Keratinocyte (primary cell): ENCODE measurements around the gene CC2D1B.

Experiments used
- EZH2 ChIP-seq: IDR thresholded peaks from one replicate; pipeline ENCODE4 v1.6.1; 2012; ENCODE audit warnings: inconsistent platforms, mild to moderate bottlenecking, low read length, moderate library complexity
- TF ChIP-seq, protein P1 (sequence below), 3 experiments: IDR thresholded peaks in 1 of 3; conservative IDR thresholded peaks in 1 of 3; optimal IDR thresholded peaks in 1 of 3; 2 replicates in 2 of 3; 3 replicates in 1 of 3; pipeline versions ENCODE3 to v1.5.1; 2011; ENCODE audit warnings: low read length in 3 of 3, mild to moderate bottlenecking in 3 of 3, moderate library complexity in 2 of 3, control low read depth in 1 of 3, inconsistent platforms in 1 of 3; ENCODE audit not compliant: insufficient read depth in 2 of 3; ENCODE audit errors: extremely low read depth in 1 of 3

GRCh38 chr1:52365746-52366516 lies at the start of gene CC2D1B:
- TF ChIP-seq, protein P1, sequence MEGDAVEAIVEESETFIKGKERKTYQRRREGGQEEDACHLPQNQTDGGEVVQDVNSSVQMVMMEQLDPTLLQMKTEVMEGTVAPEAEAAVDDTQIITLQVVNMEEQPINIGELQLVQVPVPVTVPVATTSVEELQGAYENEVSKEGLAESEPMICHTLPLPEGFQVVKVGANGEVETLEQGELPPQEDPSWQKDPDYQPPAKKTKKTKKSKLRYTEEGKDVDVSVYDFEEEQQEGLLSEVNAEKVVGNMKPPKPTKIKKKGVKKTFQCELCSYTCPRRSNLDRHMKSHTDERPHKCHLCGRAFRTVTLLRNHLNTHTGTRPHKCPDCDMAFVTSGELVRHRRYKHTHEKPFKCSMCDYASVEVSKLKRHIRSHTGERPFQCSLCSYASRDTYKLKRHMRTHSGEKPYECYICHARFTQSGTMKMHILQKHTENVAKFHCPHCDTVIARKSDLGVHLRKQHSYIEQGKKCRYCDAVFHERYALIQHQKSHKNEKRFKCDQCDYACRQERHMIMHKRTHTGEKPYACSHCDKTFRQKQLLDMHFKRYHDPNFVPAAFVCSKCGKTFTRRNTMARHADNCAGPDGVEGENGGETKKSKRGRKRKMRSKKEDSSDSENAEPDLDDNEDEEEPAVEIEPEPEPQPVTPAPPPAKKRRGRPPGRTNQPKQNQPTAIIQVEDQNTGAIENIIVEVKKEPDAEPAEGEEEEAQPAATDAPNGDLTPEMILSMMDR (optimal IDR thresholded peaks at IDR 0.05 in 1 of 3, IDR thresholded peaks at IDR 0.05 in 1 of 3, conservative IDR thresholded peaks at IDR 0.05 in 1 of 3; ENCODE audit: extremely low read depth in 1 of 3, insufficient read depth in 2 of 3, low read length in 3 of 3): peak in 1 of 3 experiments; percentile 9
- no peak for TF ChIP-seq EZH2
